Stimulated activated CD4-positive, alpha-beta T cell treated with anti-CD3 and anti-CD28 coated beads, Interleukin-15, amount 100 ng/mL, for 24 hours (primary cell): ENCODE data around the gene RFPL1.
"Not testable (repeated sequence)": the region's sequence is repeated elsewhere in the genome, so short reads cannot be mapped to it uniquely, and the experiment has no call there.

Experiments
- DNase-seq: peaks from one replicate; pipeline ENCODE4 v3.0.0-alpha.2; 2020

The RFPL1 gene

GRCh38 chr22:29479417-29480261 lies 41.3 kb downstream of the RFPL1 start, which contains the start of gene NEFH:
Gene NEFH, plus strand, starts transcription at chr22:29480218. Its CDS starts 45 bp downstream, at chr22:29480263.
- no peak for DNase-seq

GRCh38 chr22:29480262-29480511 lies 41.8 kb downstream of the RFPL1 start:
- no peak for DNase-seq

- DNase-seq, result peak; percentile 57
These were observed 42.3 kb downstream of the RFPL1 start for GRCh38 chr22:29480512-29481264.

- DNase-seq, result no peak
These were observed 43.0 kb downstream of the RFPL1 start for GRCh38 chr22:29481265-29482000.

- no peak for DNase-seq
These were observed 43.9 kb downstream of the RFPL1 start for GRCh38 chr22:29482253-29482652.

- no peak for DNase-seq
These were observed 44.3 kb downstream of the RFPL1 start for GRCh38 chr22:29482726-29483125.

GRCh38 chr22:29483254-29483653 lies 44.9 kb downstream of the RFPL1 start:
- DNase-seq, result no peak

GRCh38 chr22:29484642-29485041 lies 46.3 kb downstream of the RFPL1 start:
- no peak for DNase-seq

GRCh38 chr22:29485448-29485847 lies 47.1 kb downstream of the RFPL1 start:
- DNase-seq, result no peak

GRCh38 chr22:29487426-29487986 lies 49.1 kb downstream of the RFPL1 start:
- no peak for DNase-seq

GRCh38 chr22:29489127-29489780 lies 50.9 kb downstream of the RFPL1 start:
- not testable (repeated sequence) for DNase-seq

- no peak for DNase-seq
These were observed 52.6 kb downstream of the RFPL1 start for GRCh38 chr22:29491012-29491411.
